Small intestine (tissue), 7 donors: Measurements from ENCODE around the gene ZNF333. TPM values are rescaled to one million over a fixed set of nuclear protein-coding genes. Genes with fewer than 3 reads are reported as not detected.
A peak's percentile ranks its signal among the peaks of the same experiment; 100 is the strongest.

ENCODE experiments used
- DNase-seq, 2 donors: peaks; one replicate each; pipeline versions ENCODE4 v3.0.0 to v3.0.0-alpha.2; 2013
- FAIRE-seq: peaks from 2 replicates; lab custom pipeline; 2012; peaks lifted over from hg19 to GRCh38; lab: Jason Lieb, UNC
- H3K27ac ChIP-seq, 3 donors: one replicate each; pipeline ENCODE4 v1.5.1; 2013; ENCODE audit warnings: low read length in 2 of 3, mild to moderate bottlenecking in 2 of 3, control low read depth in 1 of 3, inconsistent platforms in 1 of 3, low read depth in 1 of 3, moderate library complexity in 1 of 3
- H3K27me3 ChIP-seq, 3 donors: one replicate each; pipeline ENCODE4 v1.6.1; 2013; ENCODE audit warnings: low read length in 3 of 3, inconsistent platforms in 1 of 3; ENCODE audit not compliant: control insufficient read depth in 3 of 3, insufficient read depth in 3 of 3
- H3K36me3 ChIP-seq, 3 donors: one replicate each; pipeline ENCODE4 v1.6.1; 2013; ENCODE audit warnings: low read length in 3 of 3, inconsistent platforms in 1 of 3, low read depth in 1 of 3, mild to moderate bottlenecking in 1 of 3, moderate library complexity in 1 of 3; ENCODE audit not compliant: control insufficient read depth in 3 of 3, insufficient read depth in 2 of 3
- H3K4me1 ChIP-seq, 3 donors: one replicate each; pipeline ENCODE4 v1.6.1; 2013; ENCODE audit warnings: low read length in 2 of 3, inconsistent platforms in 1 of 3, low read depth in 1 of 3, mild to moderate bottlenecking in 1 of 3, moderate library complexity in 1 of 3; ENCODE audit not compliant: control insufficient read depth in 3 of 3, insufficient read depth in 2 of 3
- H3K4me3 ChIP-seq, 3 donors: one replicate each; pipeline ENCODE4 v1.5.1; 2013; ENCODE audit warnings: low read length in 3 of 3, control low read depth in 1 of 3, inconsistent platforms in 1 of 3, low read depth in 1 of 3, mild to moderate bottlenecking in 1 of 3, moderate library complexity in 1 of 3
- H3K9me3 ChIP-seq, 2 donors: one replicate each; pipeline ENCODE4 v1.6.1; 2013; ENCODE audit warnings: low read depth in 1 of 2, low read length in 1 of 2; ENCODE audit not compliant: control insufficient read depth in 2 of 2, insufficient read depth in 1 of 2
- WGBS, 3 donors: extraction: QIAGEN DNeasy Blood & Tissue Kit; methylation state at CpG; one replicate each; pipeline ENCODE4 v1.1.7; 2013; 5-methylcytosine and 5-hydroxymethylcytosine counted together
- polyA plus RNA-seq, 4 donors: library from polyadenylated mRNA; stranded (reverse) in 3 of 4; unstranded in 1 of 4; fragments of 200-250 nt in 3 of 4; fragments of 120-200 nt in 1 of 4; gene quantifications; one replicate each; pipeline versions ENCODE4 v1.2.1 to v1.2.3, GENCODE V29; 2013
- donor health status: healthy with polysubstance abuse.
- donor health status: control.
- donor health status: control.
- donor health status: Bipolar disorder and iron deficiency.
- donor health status: healthy.

The ZNF333 gene
- polyA plus RNA-seq, 4 donors, result 2.7 to 10.3 (median 4.5) TPM

DNA sequence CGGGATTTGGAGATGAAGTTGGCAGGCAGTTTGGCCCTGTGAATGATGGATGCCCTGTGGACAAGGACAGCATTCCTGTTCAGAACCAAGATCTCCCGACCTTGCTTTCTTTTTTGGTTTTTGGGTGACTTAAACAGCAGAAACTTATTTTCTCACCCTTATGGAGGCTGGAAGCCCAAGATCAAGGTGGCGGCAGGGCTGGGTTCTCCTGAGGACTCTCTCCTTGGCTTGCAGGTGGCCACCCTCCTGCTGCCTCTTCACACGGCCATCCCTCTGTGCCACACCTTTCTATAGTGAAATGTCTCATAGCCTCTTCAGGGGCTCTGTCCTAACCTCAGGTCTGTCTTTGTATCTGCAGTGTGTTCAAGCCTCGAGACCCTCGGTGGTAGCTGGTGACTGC, 14.0 kb downstream of the ZNF333 start:
- no peak for DNase-seq
- H3K4me1 ChIP-seq, result no peaks in the 10 kb centered on the region
- WGBS, 3 donors, result 91 to 98% (median 96%) methylated on average over 6 of the region's 6 CpGs
- no peaks in the 10 kb centered on the region for H3K9me3 ChIP-seq
- no peak overlapping the region for H3K4me3 ChIP-seq
- peaks cover 24 to 79% (median 50%) of the 10 kb centered on the region in 3 donors for H3K36me3 ChIP-seq
- no peaks in the 10 kb centered on the region for H3K27me3 ChIP-seq
- no peak for FAIRE-seq
- no peak overlapping the region for H3K27ac ChIP-seq

DNA sequence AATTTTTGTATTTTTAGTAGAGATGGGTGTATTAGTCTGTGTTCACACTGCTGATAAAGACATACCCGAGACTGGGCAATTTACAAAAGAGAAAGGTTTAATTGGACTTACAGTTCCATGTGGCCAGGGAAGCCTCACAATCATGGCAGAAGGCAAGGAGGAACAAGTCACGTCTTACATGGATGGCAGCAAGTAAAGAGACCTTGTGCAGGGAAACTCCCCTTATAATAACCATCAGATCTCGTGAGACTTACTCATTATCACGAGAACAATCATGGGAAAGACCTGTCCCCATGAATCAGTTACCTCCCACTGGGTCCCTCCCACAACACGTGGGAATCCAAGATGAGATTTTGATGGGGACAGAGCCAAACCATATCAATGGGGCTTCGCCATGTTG, 14.6 kb downstream of the ZNF333 start:
- Histone ChIP-seq H3K27ac (no peak overlapping the region), H3K9me3 (no peaks in the 10 kb centered on the region), H3K27me3 (no peaks in the 10 kb centered on the region), H3K4me1 (no peaks in the 10 kb centered on the region), H3K36me3 (peaks cover 28 to 76% (median 48%) of the 10 kb centered on the region in 3 donors), H3K4me3 (no peak overlapping the region)
- DNase-seq, result no peak
- FAIRE-seq, result no peak
- WGBS, 3 donors, result 91 to 95% (median 94%) methylated on average over 6 of the region's 6 CpGs

DNA sequence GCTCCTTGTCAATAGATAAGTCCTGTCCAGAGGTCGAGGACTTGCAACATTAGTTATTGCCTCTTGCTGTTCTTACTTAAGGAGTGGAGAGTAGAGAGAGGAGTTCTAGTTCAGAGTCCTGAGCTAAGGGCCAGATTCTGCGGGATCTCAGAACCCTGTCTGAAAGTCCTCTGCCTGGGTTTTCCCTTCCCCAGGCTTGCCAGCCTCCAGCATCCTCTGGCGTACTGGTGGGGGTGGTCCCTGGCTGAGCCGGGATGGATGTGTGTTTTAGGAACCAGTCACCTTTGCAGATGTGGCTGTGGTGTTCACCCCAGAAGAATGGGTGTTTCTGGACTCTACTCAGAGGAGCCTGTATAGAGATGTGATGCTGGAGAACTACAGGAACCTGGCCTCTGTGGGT, 26.0 kb downstream of the ZNF333 start:
- peaks cover 9 to 63% of the 10 kb centered on the region in 2 donors for H3K9me3 ChIP-seq
- H3K27ac ChIP-seq, result no peak overlapping the region
- 91 to 98% (median 95%) methylated on average over 4 of the region's 4 CpGs for WGBS, 3 donors
- DNase-seq (peak in 1 of 2 donors; percentile 1), FAIRE-seq (no peak)
- H3K4me1 ChIP-seq, result no peaks in the 10 kb centered on the region
- no peak overlapping the region for H3K4me3 ChIP-seq
- H3K36me3 ChIP-seq, result peaks cover 37 to 48% (median 43%) of the 10 kb centered on the region in 3 donors
- no peaks in the 10 kb centered on the region for H3K27me3 ChIP-seq

DNA sequence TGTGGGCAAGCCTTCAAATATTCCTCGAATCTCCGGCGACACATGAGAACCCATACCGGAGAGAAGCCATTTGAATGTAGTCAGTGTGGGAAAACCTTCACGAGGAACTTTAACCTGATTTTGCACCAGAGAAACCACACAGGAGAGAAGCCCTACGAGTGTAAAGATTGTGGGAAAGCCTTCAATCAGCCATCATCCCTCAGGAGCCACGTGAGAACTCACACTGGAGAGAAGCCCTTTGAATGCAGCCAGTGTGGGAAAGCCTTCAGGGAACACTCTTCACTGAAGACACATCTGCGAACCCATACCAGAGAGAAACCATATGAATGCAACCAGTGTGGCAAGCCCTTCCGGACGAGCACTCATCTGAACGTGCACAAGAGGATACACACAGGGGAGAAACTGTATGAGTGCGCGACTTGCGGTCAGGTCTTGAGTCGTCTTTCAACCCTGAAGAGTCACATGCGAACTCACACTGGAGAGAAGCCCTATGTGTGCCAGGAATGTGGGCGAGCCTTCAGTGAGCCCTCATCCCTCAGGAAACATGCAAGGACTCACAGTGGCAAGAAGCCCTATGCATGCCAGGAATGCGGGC, 28.8 kb downstream of the ZNF333 start:
- FAIRE-seq (no peak), DNase-seq (no peak)
- 93 to 97% (median 95%) methylated on average over 18 of the region's 18 CpGs for WGBS, 3 donors
- no peak overlapping the region for H3K27ac ChIP-seq
- no peaks in the 10 kb centered on the region for H3K27me3 ChIP-seq
- H3K4me1 ChIP-seq, result no peaks in the 10 kb centered on the region
- no peak overlapping the region for H3K4me3 ChIP-seq
- H3K36me3 ChIP-seq, result peaks cover 32 to 39% (median 35%) of the 10 kb centered on the region in 3 donors
- peaks cover 11 to 64% of the 10 kb centered on the region in 2 donors for H3K9me3 ChIP-seq

DNA sequence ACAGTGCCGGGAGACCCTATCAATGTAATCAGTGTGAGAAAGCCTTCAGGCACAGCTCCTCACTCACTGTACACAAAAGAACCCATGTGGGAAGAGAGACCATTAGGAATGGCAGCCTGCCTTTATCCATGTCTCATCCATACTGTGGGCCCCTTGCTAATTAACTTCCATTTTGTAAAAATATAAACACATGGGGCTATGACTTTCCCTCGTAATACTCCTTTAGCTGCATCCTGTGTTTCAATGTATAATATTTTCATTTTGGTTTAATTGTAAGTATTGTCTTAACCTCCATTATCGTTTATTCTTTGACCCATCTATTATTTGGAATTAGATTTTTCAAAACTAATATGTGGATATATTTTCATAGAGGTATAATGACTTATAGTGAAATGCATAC, 29.3 kb downstream of the ZNF333 start:
- 93 to 99% (median 97%) methylated on average over 3 of the region's 3 CpGs for WGBS, 3 donors
- no peak for DNase-seq
- Histone ChIP-seq H3K27me3 (no peaks in the 10 kb centered on the region), H3K4me1 (no peaks in the 10 kb centered on the region), H3K4me3 (no peak overlapping the region), H3K9me3 (peaks cover 11 to 62% of the 10 kb centered on the region in 2 donors), H3K36me3 (peaks cover 32 to 36% (median 35%) of the 10 kb centered on the region in 3 donors), H3K27ac (no peak overlapping the region)
- no peak for FAIRE-seq

DNA sequence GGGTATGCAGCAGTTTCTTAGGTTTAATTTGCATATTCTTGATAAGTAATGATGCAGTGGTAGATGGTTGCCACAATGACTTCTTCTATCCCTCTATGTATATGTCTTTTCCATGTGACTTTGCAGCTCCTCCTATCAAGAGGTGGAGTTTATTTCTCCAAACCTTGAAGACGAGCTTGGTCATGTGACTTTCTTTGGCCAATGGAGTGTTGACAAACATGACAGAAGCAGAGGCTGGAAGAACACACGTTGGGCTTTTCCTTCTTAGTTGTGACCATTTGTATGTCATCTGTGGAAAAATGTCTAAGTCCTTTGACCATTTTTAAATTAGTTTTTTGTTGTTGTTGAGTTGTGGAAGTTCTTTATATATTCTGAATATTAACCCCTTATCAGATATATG, 32.3 kb downstream of the ZNF333 start:
- peaks cover 11 to 19% (median 15%) of the 10 kb centered on the region in 3 donors for H3K36me3 ChIP-seq
- no peak overlapping the region for H3K4me3 ChIP-seq
- WGBS, 3 donors, result 78 to 88% (median 83%) methylated on average over 2 of the region's 2 CpGs

DNA sequence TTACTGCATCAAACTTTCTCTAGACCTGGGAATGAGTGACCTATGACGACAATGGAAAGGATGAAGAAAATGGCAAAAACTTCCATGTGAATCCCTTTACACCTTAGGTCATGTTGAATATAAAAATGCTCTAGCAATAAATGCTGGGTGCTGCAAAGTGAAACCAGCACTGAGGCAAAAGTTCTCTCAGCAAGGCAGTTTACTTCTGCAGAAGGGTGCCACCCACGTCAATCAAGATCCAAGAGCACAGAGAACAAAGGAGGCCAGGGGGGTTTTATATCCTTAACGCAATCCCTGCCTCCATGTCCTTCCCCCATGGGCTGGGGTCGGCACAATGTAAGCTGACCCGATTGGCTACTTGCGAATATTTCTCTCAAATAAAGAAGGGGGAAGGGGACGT, 38.7 kb downstream of the ZNF333 start:
- WGBS, 3 donors, result 79 to 89% (median 80%) methylated on average over 7 of the region's 7 CpGs
- Histone ChIP-seq H3K4me1 (no peaks in the 10 kb centered on the region), H3K27me3 (no peaks in the 10 kb centered on the region), H3K27ac (no peak overlapping the region), H3K4me3 (no peak overlapping the region), H3K36me3 (no peaks in the 10 kb centered on the region), H3K9me3 (peaks cover 0 to 36% of the 10 kb centered on the region in 2 donors)
- DNase-seq, result no peak
- FAIRE-seq, result no peak

More for the DNA sequence above, 32.3 kb downstream of the ZNF333 start:
- Histone ChIP-seq H3K4me1 (no peaks in the 10 kb centered on the region), H3K27me3 (no peaks in the 10 kb centered on the region), H3K27ac (no peak overlapping the region), H3K9me3 (peaks cover 5 to 53% of the 10 kb centered on the region in 2 donors)
- DNase-seq, result no peak
- no peak for FAIRE-seq

DNA sequence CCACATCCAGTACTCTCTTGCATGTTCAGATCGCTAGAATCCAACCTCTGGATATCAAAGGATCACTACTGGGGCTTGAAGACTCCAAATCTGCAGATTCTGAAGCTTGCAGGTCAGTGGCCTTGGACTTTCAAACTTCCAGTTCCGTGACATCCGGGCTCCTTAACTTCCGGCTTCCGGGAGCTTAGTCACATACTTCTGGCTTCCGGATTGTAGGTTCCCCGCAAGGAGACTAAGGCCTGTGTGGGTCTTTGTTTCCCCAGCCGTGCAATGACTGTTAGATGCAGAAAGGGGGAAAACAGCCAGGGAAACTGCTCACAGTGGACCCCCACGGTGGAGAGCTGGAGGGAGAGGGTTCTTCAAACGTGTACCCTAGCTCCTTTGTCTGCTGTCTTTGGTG, 41.4 kb downstream of the ZNF333 start:
- H3K27me3 ChIP-seq, result no peaks in the 10 kb centered on the region
- no peaks in the 10 kb centered on the region for H3K4me1 ChIP-seq
- 56 to 69% (median 59%) methylated on average over 10 of the region's 10 CpGs for WGBS, 3 donors
- no peak overlapping the region for H3K27ac ChIP-seq
- FAIRE-seq (no peak), DNase-seq (no peak)
- H3K9me3 ChIP-seq, result peaks cover 0 to 20% of the 10 kb centered on the region in 2 donors
- no peaks in the 10 kb centered on the region for H3K36me3 ChIP-seq
- H3K4me3 ChIP-seq, result no peak overlapping the region

DNA sequence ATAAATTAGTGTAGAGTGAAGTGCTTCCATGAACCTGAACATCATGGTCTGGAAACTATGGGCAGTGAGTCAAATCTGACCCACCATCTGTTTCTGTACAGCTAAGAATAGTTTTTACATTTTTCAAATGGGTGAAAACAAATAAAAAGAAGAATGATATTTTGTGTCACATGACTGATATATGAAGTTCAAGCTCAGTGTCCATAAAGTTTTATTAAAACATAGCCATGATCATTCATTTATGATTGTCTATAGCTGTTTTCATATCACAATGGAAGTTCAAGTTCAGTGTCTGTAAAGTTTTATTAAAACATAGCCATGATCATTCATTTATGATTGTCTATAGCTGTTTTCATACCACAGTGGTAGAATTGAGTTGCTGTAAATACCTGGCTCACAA, 42.7 kb downstream of the ZNF333 start:
- Histone ChIP-seq H3K27ac (no peak overlapping the region), H3K36me3 (no peaks in the 10 kb centered on the region), H3K27me3 (no peaks in the 10 kb centered on the region), H3K9me3 (peaks cover 0 to 12% of the 10 kb centered on the region in 2 donors), H3K4me3 (no peak overlapping the region), H3K4me1 (no peaks in the 10 kb centered on the region)
- no peak for FAIRE-seq
- no peak for DNase-seq
